ENCODE measurements around the gene MALRD1.

The MALRD1 gene

GRCh38 chr10:19133992-19134391 lies 85.4 kb downstream of the MALRD1 start:
- H3K4me3 ChIP-seq (ENCODE audit: low read depth, low read length): no peak overlapping the region
- TF ChIP-seq CTCF (IDR thresholded peaks at IDR 0.05; ENCODE audit: borderline replicate concordance, insufficient read depth, low read depth, low read length): no peak

- no peak for TF ChIP-seq CTCF (IDR thresholded peaks at IDR 0.05; ENCODE audit: borderline replicate concordance, insufficient read depth, low read depth, low read length)
- no peak overlapping the region for H3K4me3 ChIP-seq (ENCODE audit: low read depth, low read length)
Observed at GRCh38 chr10:19142967-19143366, 94.4 kb downstream of the MALRD1 start.

GRCh38 chr10:19144206-19144605 lies 95.6 kb downstream of the MALRD1 start:
- TF ChIP-seq CTCF (IDR thresholded peaks at IDR 0.05; ENCODE audit: borderline replicate concordance, insufficient read depth, low read depth, low read length): no peak

GRCh38 chr10:19154375-19154774 lies 105.8 kb downstream of the MALRD1 start:
- no peak for TF ChIP-seq CTCF (IDR thresholded peaks at IDR 0.05; ENCODE audit: borderline replicate concordance, insufficient read depth, low read depth, low read length)
- no peak overlapping the region for H3K4me3 ChIP-seq (ENCODE audit: low read depth, low read length)

More at GRCh38 chr10:19144206-19144605, 95.6 kb downstream of the MALRD1 start:
- H3K4me3 ChIP-seq (ENCODE audit: low read depth, low read length): no peak overlapping the region

GRCh38 chr10:19158358-19158757 lies 109.8 kb downstream of the MALRD1 start:
- TF ChIP-seq CTCF (IDR thresholded peaks at IDR 0.05; ENCODE audit: borderline replicate concordance, insufficient read depth, low read depth, low read length): no peak

GRCh38 chr10:19158870-19159269 lies 110.3 kb downstream of the MALRD1 start:
- H3K4me3 ChIP-seq (ENCODE audit: low read depth, low read length): no peak overlapping the region
- no peak for TF ChIP-seq CTCF (IDR thresholded peaks at IDR 0.05; ENCODE audit: borderline replicate concordance, insufficient read depth, low read depth, low read length)

More at GRCh38 chr10:19158358-19158757, 109.8 kb downstream of the MALRD1 start:
- no peak overlapping the region for H3K4me3 ChIP-seq (ENCODE audit: low read depth, low read length)

- H3K4me3 ChIP-seq (ENCODE audit: low read depth, low read length): no peak overlapping the region
- TF ChIP-seq CTCF (IDR thresholded peaks at IDR 0.05; ENCODE audit: borderline replicate concordance, insufficient read depth, low read depth, low read length): no peak
Observed at GRCh38 chr10:19164461-19164860, 115.9 kb downstream of the MALRD1 start.
